HCT116 (cell line): Measurements from ENCODE around the gene POLRMT.

Source experiments
- CTCF ChIP-seq, 3 experiments: fragments of 200-600 bp in 1 of 3; sonication (generic) in 1 of 3; IDR thresholded peaks in 2 of 3; conservative IDR thresholded peaks in 1 of 3; 2 replicates each; pipeline ENCODE4 v1.5.1; 2012 to 2017; ENCODE audit warnings: low read depth in 2 of 3, low read length in 2 of 3, antibody characterized with exemption in 1 of 3, borderline replicate concordance in 1 of 3, control low read depth in 1 of 3, mild to moderate bottlenecking in 1 of 3, mixed read lengths in 1 of 3, mixed run types in 1 of 3, moderate library complexity in 1 of 3; ENCODE audit not compliant: insufficient read depth in 1 of 3
- POLR2A ChIP-seq: IDR thresholded peaks from 2 replicates; pipeline ENCODE4 v1.7.0; 2011; ENCODE audit warnings: borderline replicate concordance; ENCODE audit not compliant: insufficient read depth, insufficient read length; ENCODE audit errors: extremely low read depth
- RAD21 ChIP-seq: IDR thresholded peaks from 2 replicates; pipeline ENCODE4 v1.6.1; 2012; ENCODE audit warnings: low read depth, mild to moderate bottlenecking
- YY1 ChIP-seq: IDR thresholded peaks from 2 replicates; pipeline ENCODE4 v1.6.1; 2011; ENCODE audit warnings: low read length, low read depth, moderate library complexity, mild to moderate bottlenecking; ENCODE audit not compliant: insufficient replicate concordance; ENCODE audit errors: extremely low read depth
- ZBTB33 ChIP-seq: IDR thresholded peaks from 2 replicates; pipeline ENCODE4 v1.6.1; 2011; ENCODE audit warnings: mild to moderate bottlenecking, low read length, moderate library complexity; ENCODE audit not compliant: insufficient replicate concordance; ENCODE audit errors: extremely low read depth

DNA sequence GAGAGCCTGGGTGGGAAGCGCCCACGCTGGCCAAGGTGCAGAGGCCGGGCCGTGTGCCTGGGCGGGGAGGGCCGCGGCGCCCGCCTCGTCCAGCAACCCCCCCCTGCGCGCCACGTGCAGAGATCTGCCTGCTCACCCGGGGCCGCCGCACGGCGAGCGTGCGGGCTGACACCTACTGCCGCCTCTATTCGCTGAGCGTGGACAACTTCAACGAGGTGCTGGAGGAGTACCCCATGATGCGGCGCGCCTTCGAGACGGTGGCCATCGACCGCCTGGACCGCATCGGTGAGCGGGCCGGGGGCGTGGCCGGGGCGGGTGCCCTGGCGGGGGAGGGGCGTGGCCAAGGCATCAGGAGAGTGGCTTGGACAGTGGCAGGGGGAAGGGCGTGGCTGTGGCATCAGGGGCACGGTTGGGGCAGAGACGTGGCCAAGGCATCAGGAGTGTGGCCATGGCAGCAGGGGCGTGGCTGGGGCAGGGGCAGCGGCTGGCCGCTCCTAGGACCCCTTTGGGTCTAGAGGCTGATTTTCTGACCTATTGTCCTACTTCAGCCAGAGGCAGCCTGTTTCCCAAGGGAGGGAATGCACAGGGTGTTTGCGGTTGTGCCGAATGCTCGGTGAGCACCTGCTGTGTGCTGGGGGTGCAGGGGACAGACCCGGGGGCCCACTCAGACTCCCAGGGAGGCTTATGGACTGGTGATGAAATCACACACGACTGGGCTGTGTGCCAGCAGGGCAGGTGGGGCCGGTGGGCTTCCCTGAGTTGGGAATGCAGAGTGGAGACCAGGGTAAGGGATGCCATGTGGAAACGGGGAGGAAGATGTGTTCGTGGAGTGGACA lies 19.4 kb downstream of the POLRMT start:
- TF ChIP-seq POLR2A, result no peak
- TF ChIP-seq YY1, result no peak
- no peak for TF ChIP-seq CTCF (IDR thresholded peaks at IDR 0.05 in 2 of 3, conservative IDR thresholded peaks at IDR 0.05 in 1 of 3; ENCODE audit: borderline replicate concordance in 1 of 3, insufficient read depth in 1 of 3, low read depth in 2 of 3, low read length in 2 of 3)
- no peak for TF ChIP-seq RAD21
- TF ChIP-seq ZBTB33, result no peak
